Coronary artery (tissue), 2 donors: Measurements from ENCODE around the gene RPRD1B.
A peak's percentile ranks its signal among the peaks of the same experiment; 100 is the strongest.

Experiments used
- DNase-seq: peaks from one replicate; pipeline ENCODE4 v3.0.0-alpha.2; 2017; ENCODE audit warnings: low spot score
- H3K27ac ChIP-seq, 2 donors: fragments of 200-600 bp; sonication (generic); one replicate each; pipeline ENCODE4 v1.5.1; 2016 to 2019
- H3K4me3 ChIP-seq: fragments of 200-600 bp; sonication (generic); 2 replicates; pipeline ENCODE4 v1.5.1; 2016; ENCODE audit warnings: mild to moderate bottlenecking, moderate library complexity
- TF ChIP-seq, protein P1 (sequence below): fragments of 200-600 bp; sonication (generic); IDR thresholded peaks from one replicate; pipeline ENCODE4 v1.5.1; 2019; ENCODE audit warnings: antibody characterized with exemption

The RPRD1B gene

DNA sequence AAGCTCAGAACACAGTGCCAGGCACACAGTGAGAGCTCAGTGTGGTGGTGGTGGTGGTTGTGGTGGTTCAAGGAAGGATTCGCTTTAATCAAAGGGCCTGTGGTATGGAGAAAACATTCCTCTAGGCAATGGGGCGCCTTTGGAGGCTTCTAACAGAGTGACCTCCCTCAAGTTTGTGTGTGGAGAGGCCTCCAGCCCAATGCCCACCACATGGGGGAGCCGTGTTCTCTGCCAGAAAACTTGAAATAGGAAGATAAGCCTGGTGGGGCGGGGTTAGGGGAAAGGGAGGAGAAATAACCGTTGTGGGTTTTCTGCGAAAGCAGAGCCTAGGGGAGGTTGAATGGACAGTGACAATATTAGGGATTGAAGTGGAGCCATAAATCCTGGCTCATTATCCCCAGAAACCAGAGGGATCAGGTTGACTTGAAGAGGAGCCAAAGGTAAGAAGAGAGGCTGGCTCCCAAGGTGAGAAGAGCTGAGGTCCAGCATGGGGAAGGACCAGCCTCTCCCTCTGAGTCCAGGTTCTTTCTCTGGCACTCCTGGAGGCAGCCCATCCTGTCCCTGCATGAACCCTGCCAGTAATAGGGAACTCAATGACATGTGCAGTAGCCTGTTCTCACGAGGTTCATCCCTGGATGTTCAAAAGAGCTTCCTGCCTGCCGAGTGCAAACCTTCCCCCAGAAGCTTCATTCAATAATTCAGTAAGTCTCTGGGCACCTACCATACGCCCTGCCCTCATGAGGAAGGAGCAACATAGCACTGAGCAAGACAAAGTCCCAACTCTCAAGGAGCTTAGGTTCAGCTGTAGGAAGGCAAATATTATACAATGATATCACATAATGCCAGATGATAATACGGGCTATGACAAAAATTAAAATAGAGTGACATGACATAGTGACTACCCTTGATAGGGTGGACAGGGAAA lies 80.1 kb downstream of the RPRD1B start:
- Histone ChIP-seq H3K4me3 (no peak overlapping the region), H3K27ac (peak overlapping the region; percentile 9 to 54)
- no peak for DNase-seq
- TF ChIP-seq, protein P1, sequence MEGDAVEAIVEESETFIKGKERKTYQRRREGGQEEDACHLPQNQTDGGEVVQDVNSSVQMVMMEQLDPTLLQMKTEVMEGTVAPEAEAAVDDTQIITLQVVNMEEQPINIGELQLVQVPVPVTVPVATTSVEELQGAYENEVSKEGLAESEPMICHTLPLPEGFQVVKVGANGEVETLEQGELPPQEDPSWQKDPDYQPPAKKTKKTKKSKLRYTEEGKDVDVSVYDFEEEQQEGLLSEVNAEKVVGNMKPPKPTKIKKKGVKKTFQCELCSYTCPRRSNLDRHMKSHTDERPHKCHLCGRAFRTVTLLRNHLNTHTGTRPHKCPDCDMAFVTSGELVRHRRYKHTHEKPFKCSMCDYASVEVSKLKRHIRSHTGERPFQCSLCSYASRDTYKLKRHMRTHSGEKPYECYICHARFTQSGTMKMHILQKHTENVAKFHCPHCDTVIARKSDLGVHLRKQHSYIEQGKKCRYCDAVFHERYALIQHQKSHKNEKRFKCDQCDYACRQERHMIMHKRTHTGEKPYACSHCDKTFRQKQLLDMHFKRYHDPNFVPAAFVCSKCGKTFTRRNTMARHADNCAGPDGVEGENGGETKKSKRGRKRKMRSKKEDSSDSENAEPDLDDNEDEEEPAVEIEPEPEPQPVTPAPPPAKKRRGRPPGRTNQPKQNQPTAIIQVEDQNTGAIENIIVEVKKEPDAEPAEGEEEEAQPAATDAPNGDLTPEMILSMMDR: no peak

DNA sequence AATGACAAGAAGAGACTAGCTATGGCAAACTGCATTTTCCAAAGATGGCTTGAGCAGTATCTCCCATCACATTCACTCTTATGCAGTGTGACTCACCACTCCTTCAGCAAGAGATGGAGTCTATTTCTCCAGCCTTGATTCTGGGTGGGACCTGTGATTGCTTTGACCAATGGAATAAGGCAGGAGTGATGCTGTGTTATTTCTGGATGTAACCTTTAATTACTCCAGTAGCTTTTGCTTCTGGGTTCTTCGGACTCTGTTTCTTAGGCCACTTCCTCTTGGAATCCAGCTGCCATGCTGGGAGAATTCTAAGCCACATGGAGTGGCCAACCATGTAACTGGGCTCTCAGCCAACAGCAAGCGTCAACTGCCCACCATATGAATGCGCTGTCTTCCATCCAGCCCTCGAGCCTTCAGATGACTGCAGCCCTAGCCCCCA lies 80.8 kb downstream of the RPRD1B start:
- DNase-seq: no peak
- TF ChIP-seq, protein P1: no peak
- Histone ChIP-seq H3K4me3 (no peak overlapping the region), H3K27ac (peak overlapping the region; percentile 5 to 36)

DNA sequence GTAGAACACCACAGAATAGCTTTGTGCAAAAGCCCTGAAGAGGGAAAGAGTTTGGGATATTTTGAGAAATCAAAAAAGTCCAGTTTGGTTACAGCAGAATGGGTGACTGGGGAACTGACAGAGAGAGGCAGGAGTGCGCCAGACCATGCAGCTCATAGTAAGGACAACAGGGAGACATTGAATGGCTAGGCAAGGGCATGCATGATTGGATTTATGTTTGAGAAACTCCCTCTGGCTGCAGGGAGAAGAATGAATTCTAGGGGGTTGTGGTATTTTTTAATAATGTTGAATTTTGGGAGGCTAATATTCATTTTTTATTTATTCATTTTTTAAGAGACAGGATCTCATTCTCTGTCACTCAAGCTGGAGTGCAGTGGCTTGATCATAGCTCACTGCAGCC lies 81.7 kb downstream of the RPRD1B start:
- TF ChIP-seq, protein P1: no peak
- Histone ChIP-seq H3K4me3 (no peak overlapping the region), H3K27ac (no peak overlapping the region)
- DNase-seq: no peak

DNA sequence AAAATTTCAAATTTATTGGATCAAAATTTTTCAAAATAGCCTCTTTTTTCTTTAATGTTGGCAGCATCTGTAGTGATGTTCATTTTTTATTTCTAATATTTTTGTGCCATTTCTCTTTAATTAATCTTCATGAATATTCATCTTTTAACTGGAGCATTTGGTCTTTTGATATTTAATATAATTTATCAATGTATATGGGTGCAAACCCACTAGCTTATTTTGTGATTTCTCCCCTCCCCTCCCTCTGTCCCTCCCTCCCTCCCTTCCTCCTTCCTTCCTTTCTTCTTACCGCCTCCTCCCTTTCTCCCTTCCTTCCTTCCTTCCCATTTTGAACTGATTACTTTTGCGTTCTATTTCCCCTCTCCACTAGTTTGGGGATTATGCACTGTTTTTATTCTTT lies 82.3 kb downstream of the RPRD1B start:
- H3K27ac ChIP-seq: no peak overlapping the region
- DNase-seq: no peak
- TF ChIP-seq, protein P1: no peak
- H3K4me3 ChIP-seq: no peak overlapping the region

DNA sequence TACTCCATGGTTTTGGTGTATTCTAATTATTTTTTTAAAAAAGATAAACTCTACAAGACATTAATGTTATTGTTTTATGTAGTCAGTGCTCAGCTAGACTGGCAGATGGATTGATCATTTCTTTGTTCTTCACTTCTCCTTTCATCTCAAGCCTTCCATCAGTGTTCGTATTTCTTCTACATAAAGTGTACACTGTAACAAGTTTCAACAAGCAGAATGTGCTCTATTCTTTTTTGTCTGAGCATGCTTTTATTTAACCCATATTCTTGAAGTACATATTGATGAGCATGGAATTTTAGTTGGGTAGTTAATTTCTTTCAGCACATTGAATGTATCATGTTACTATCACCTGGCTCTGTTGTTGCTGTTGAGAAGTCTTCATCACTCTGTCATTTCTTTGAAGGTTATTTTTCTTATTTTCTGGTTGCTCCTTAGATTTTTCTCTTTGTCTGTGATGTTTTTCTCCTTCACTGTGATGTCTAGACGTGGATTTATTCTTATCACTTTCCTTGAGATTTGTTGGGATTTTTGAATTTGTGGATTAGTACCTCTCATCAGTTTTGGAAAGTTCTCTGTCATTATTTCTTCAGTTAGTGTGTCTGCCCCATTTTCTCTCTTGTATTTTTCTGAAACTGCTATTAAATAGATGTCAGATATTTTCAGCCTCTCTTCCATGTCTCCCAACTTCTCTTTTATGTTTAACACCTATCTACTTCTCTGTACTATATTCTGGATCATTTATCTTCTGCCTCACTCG lies 83.0 kb downstream of the RPRD1B start:
- TF ChIP-seq, protein P1: no peak
- Histone ChIP-seq H3K4me3 (no peak overlapping the region), H3K27ac (no peak overlapping the region)
- DNase-seq: no peak

DNA sequence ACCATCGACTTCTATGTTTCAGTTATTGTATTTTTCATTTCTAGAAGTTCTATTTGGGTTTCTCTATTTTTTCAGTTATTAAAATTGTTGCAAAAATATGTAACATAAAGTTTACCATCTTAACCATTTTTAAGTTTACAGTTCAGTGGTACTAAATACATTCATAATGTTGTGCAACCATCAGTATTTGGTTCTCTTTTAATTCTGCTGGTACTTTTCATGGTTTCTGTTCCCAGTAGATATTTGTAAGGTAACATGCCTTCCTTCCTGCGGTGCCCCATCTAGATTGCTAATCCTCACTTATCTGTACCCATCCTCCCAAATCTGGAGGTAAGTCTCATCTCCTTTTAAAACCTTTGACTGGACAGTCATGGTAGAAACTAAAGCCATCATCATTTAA lies 83.7 kb downstream of the RPRD1B start:
- Histone ChIP-seq H3K4me3 (no peak overlapping the region), H3K27ac (no peak overlapping the region)
- TF ChIP-seq, protein P1: no peak
- no peak for DNase-seq
